HepG2 (cell line): ENCODE results near the gene VARS1. TPM values are rescaled to one million over a fixed set of nuclear protein-coding genes. Genes with fewer than 3 reads are reported as not detected.

Source experiments
- polyA plus RNA-seq, 8 experiments: library from polyadenylated mRNA; depleted of rRNA in 3 of 8; stranded (reverse) in 7 of 8; unstranded in 1 of 8; fragments of >200 nt; fragmentation: Illumina TruSeq in 4 of 8; extraction: Trizol in 4 of 8; gene quantifications; 2 replicates each; pipeline versions ENCODE4 v1.2.1 to v1.2.3, GENCODE V29; 2011 to 2016; ENCODE audit warnings: low read depth in 4 of 8, missing spikeins in 1 of 8, mixed read lengths in 1 of 8; ENCODE audit not compliant: insufficient read depth in 1 of 8
- small RNA-seq, 3 experiments: library from RNA; depleted of rRNA; stranded (forward); fragments of <200 nt; gene quantifications; one replicate each; pipeline ENCODE3, GENCODE V24; 2012; ENCODE audit warnings: low read depth in 2 of 3, low replicate concordance in 1 of 3; ENCODE audit not compliant: insufficient read length in 3 of 3, insufficient read depth in 2 of 3
- total RNA-seq, 5 experiments: library from RNA; depleted of rRNA; stranded (reverse); fragments of >200 nt; fragmentation: Illumina TruSeq; extraction: Trizol; gene quantifications; 2 replicates each; pipeline ENCODE4 v1.2.3, GENCODE V29; 2016; ENCODE audit warnings: low read depth in 1 of 5

VARS1 gene
- total and polyA plus RNA-seq, 2 of the 13 experiments (the other 11 are each of a cell fraction or from before 2014, with no cell fraction given), result 14.7 to 56.1 TPM

Small RNA genes lying within 50 kb of the gene (small RNA-seq; reads per million reads assigned to genes)
- gene MSH5-SAPCD1 (0 reads per million in 3 experiments), gene RF00019 (0 reads per million in 3 experiments), gene RNU6-850P (0 to 0.33 (median 0) reads per million in 3 experiments), gene SAPCD1 (0 to 0.10 (median 0) reads per million in 3 experiments), gene SNORD48 (93.8 to 3,236 (median 122) reads per million in 3 experiments), gene SNORD52 (0 reads per million in 3 experiments)

Other genes with a start within 250 kb of the VARS1 start
Only the 30 nearest of the 42 such genes appear.
- 37.2 and 38.9 TPM in 2 replicates for gene PRRC2A, start 175.0 kb downstream of the VARS1 start, total RNA-seq (2016; rRNA removed; fragmentation: Illumina TruSeq; extraction: Trizol)
- 47.4 and 60.5 TPM in 2 replicates for gene PRRC2A, start 175.0 kb downstream of the VARS1 start, polyA plus RNA-seq (2011; rRNA removed)
- 169 and 190 TPM in 2 replicates for gene BAG6, start 143.1 kb downstream of the VARS1 start, total RNA-seq (2016; rRNA removed; fragmentation: Illumina TruSeq; extraction: Trizol)
- gene BAG6, start 143.1 kb downstream of the VARS1 start, polyA plus RNA-seq (2011; rRNA removed), result 157 and 184 TPM in 2 replicates
- 52.9 and 98.2 TPM in 2 replicates for gene APOM, start 139.9 kb downstream of the VARS1 start, total RNA-seq (2016; rRNA removed; fragmentation: Illumina TruSeq; extraction: Trizol)
- 1,140 and 1,216 TPM in 2 replicates for gene APOM, start 139.9 kb downstream of the VARS1 start, polyA plus RNA-seq (2011; rRNA removed)
- gene C6orf47, start 135.0 kb downstream of the VARS1 start, total RNA-seq (2016; rRNA removed; fragmentation: Illumina TruSeq; extraction: Trizol), result 15.5 and 18.1 TPM in 2 replicates
- gene C6orf47, start 135.0 kb downstream of the VARS1 start, polyA plus RNA-seq (2011; rRNA removed), result 1.7 and 2.1 TPM in 2 replicates
- 22.8 and 25.3 TPM in 2 replicates for gene GPANK1, start 130.8 kb downstream of the VARS1 start, total RNA-seq (2016; rRNA removed; fragmentation: Illumina TruSeq; extraction: Trizol)
- 14.8 and 15.4 TPM in 2 replicates for gene GPANK1, start 130.8 kb downstream of the VARS1 start, polyA plus RNA-seq (2011; rRNA removed)
- 296 and 316 TPM in 2 replicates for gene CSNK2B, start 129.7 kb downstream of the VARS1 start, total RNA-seq (2016; rRNA removed; fragmentation: Illumina TruSeq; extraction: Trizol)
- 111 and 116 TPM in 2 replicates for gene CSNK2B, start 129.7 kb downstream of the VARS1 start, polyA plus RNA-seq (2011; rRNA removed)
- 0.73 and 7.8 TPM in 2 replicates for gene LY6G5B, start 125.8 kb downstream of the VARS1 start, total RNA-seq (2016; rRNA removed; fragmentation: Illumina TruSeq; extraction: Trizol)
- gene LY6G5B, start 125.8 kb downstream of the VARS1 start, polyA plus RNA-seq (2011; rRNA removed), result 14.7 and 15.7 TPM in 2 replicates
- 0.33 TPM in 1 of 2 replicates, not detected in the other for gene LY6G5C, start 114.7 kb downstream of the VARS1 start, total RNA-seq (2016; rRNA removed; fragmentation: Illumina TruSeq; extraction: Trizol)
- 0.50 and 0.55 TPM in 2 replicates for gene LY6G5C, start 114.7 kb downstream of the VARS1 start, polyA plus RNA-seq (2011; rRNA removed)
- 16.2 and 43.5 TPM in 2 replicates for gene ABHD16A, start 92.4 kb downstream of the VARS1 start, total RNA-seq (2016; rRNA removed; fragmentation: Illumina TruSeq; extraction: Trizol)
- gene ABHD16A, start 92.4 kb downstream of the VARS1 start, polyA plus RNA-seq (2011; rRNA removed), result 45.4 and 49.0 TPM in 2 replicates
- not detected in 2 replicates for gene LY6G6F, start 88.9 kb downstream of the VARS1 start, total RNA-seq (2016; rRNA removed; fragmentation: Illumina TruSeq; extraction: Trizol)
- gene LY6G6F, start 88.9 kb downstream of the VARS1 start, polyA plus RNA-seq (2011; rRNA removed), result not detected in 2 replicates
- gene LY6G6D, start 80.4 kb downstream of the VARS1 start, total RNA-seq (2016; rRNA removed; fragmentation: Illumina TruSeq; extraction: Trizol), result not detected in 2 replicates
- not detected in 2 replicates for gene LY6G6D, start 80.4 kb downstream of the VARS1 start, polyA plus RNA-seq (2011; rRNA removed)
- gene LY6G6C, start 74.0 kb downstream of the VARS1 start, total RNA-seq (2016; rRNA removed; fragmentation: Illumina TruSeq; extraction: Trizol), result not detected in 2 replicates
- 0.15 and 0.21 TPM in 2 replicates for gene LY6G6C, start 74.0 kb downstream of the VARS1 start, polyA plus RNA-seq (2011; rRNA removed)
- not detected in 2 replicates for gene MPIG6B, start 72.4 kb downstream of the VARS1 start, total RNA-seq (2016; rRNA removed; fragmentation: Illumina TruSeq; extraction: Trizol)
- not detected in 2 replicates for gene MPIG6B, start 72.4 kb downstream of the VARS1 start, polyA plus RNA-seq (2011; rRNA removed)
- gene DDAH2, start 66.5 kb downstream of the VARS1 start, total RNA-seq (2016; rRNA removed; fragmentation: Illumina TruSeq; extraction: Trizol), result 14.4 and 16.4 TPM in 2 replicates
- gene DDAH2, start 66.5 kb downstream of the VARS1 start, polyA plus RNA-seq (2011; rRNA removed), result 21.1 and 21.9 TPM in 2 replicates
- gene CLIC1, start 59.2 kb downstream of the VARS1 start, total RNA-seq (2016; rRNA removed; fragmentation: Illumina TruSeq; extraction: Trizol), result 445 and 602 TPM in 2 replicates
- gene CLIC1, start 59.2 kb downstream of the VARS1 start, polyA plus RNA-seq (2011; rRNA removed), result 891 and 997 TPM in 2 replicates
- 2.5 and 10.2 TPM in 2 replicates for gene MSH5, start 55.7 kb downstream of the VARS1 start, total RNA-seq (2016; rRNA removed; fragmentation: Illumina TruSeq; extraction: Trizol)
- gene MSH5, start 55.7 kb downstream of the VARS1 start, polyA plus RNA-seq (2011; rRNA removed), result 28.3 and 38.7 TPM in 2 replicates
- 0.56 and 2.5 TPM in 2 replicates for gene SAPCD1, start 33.1 kb downstream of the VARS1 start, total RNA-seq (2016; rRNA removed; fragmentation: Illumina TruSeq; extraction: Trizol)
- 3.9 and 5.3 TPM in 2 replicates for gene SAPCD1, start 33.1 kb downstream of the VARS1 start, polyA plus RNA-seq (2011; rRNA removed)
- gene VWA7, start 18.4 kb downstream of the VARS1 start, total RNA-seq (2016; rRNA removed; fragmentation: Illumina TruSeq; extraction: Trizol), result 0.79 and 0.86 TPM in 2 replicates
- gene VWA7, start 18.4 kb downstream of the VARS1 start, polyA plus RNA-seq (2011; rRNA removed), result 3.3 and 4.4 TPM in 2 replicates
- gene LSM2, start 11.2 kb upstream of the VARS1 start, total RNA-seq (2016; rRNA removed; fragmentation: Illumina TruSeq; extraction: Trizol), result 90.5 and 93.7 TPM in 2 replicates
- gene LSM2, start 11.2 kb upstream of the VARS1 start, polyA plus RNA-seq (2011; rRNA removed), result 64.7 and 69.4 TPM in 2 replicates
- 0.55 and 0.94 TPM in 2 replicates for gene HSPA1L, start 19.5 kb upstream of the VARS1 start, total RNA-seq (2016; rRNA removed; fragmentation: Illumina TruSeq; extraction: Trizol)
- gene HSPA1L, start 19.5 kb upstream of the VARS1 start, polyA plus RNA-seq (2011; rRNA removed), result 0.78 and 1.0 TPM in 2 replicates
- gene HSPA1A, start 19.8 kb upstream of the VARS1 start, total RNA-seq (2016; rRNA removed; fragmentation: Illumina TruSeq; extraction: Trizol), result 83.5 and 85.0 TPM in 2 replicates
- 44.5 and 80.9 TPM in 2 replicates for gene HSPA1A, start 19.8 kb upstream of the VARS1 start, polyA plus RNA-seq (2011; rRNA removed)
- 186 and 189 TPM in 2 replicates for gene HSPA1B, start 32.0 kb upstream of the VARS1 start, total RNA-seq (2016; rRNA removed; fragmentation: Illumina TruSeq; extraction: Trizol)
- 26.0 and 57.2 TPM in 2 replicates for gene HSPA1B, start 32.0 kb upstream of the VARS1 start, polyA plus RNA-seq (2011; rRNA removed)
- 139 and 297 TPM in 2 replicates for gene NEU1, start 67.1 kb upstream of the VARS1 start, total RNA-seq (2016; rRNA removed; fragmentation: Illumina TruSeq; extraction: Trizol)
- 202 and 215 TPM in 2 replicates for gene NEU1, start 67.1 kb upstream of the VARS1 start, polyA plus RNA-seq (2011; rRNA removed)
- 5.6 and 5.9 TPM in 2 replicates for gene SLC44A4, start 83.2 kb upstream of the VARS1 start, total RNA-seq (2016; rRNA removed; fragmentation: Illumina TruSeq; extraction: Trizol)
- 3.5 and 3.6 TPM in 2 replicates for gene SLC44A4, start 83.2 kb upstream of the VARS1 start, polyA plus RNA-seq (2011; rRNA removed)
- gene EHMT2, start 101.9 kb upstream of the VARS1 start, total RNA-seq (2016; rRNA removed; fragmentation: Illumina TruSeq; extraction: Trizol), result 43.5 and 69.2 TPM in 2 replicates
- 51.2 and 55.2 TPM in 2 replicates for gene EHMT2, start 101.9 kb upstream of the VARS1 start, polyA plus RNA-seq (2011; rRNA removed)
- 6.0 and 6.8 TPM in 2 replicates for gene ZBTB12, start 106.3 kb upstream of the VARS1 start, total RNA-seq (2016; rRNA removed; fragmentation: Illumina TruSeq; extraction: Trizol)
- 4.8 and 7.3 TPM in 2 replicates for gene ZBTB12, start 106.3 kb upstream of the VARS1 start, polyA plus RNA-seq (2011; rRNA removed)
- gene C2, start 132.0 kb upstream of the VARS1 start, total RNA-seq (2016; rRNA removed; fragmentation: Illumina TruSeq; extraction: Trizol), result 70.9 and 165 TPM in 2 replicates
- 307 and 450 TPM in 2 replicates for gene C2, start 132.0 kb upstream of the VARS1 start, polyA plus RNA-seq (2011; rRNA removed)
- gene CFB, start 150.3 kb upstream of the VARS1 start, total RNA-seq (2016; rRNA removed; fragmentation: Illumina TruSeq; extraction: Trizol), result 71.1 and 171 TPM in 2 replicates
- gene CFB, start 150.3 kb upstream of the VARS1 start, polyA plus RNA-seq (2011; rRNA removed), result 513 and 772 TPM in 2 replicates
- gene NELFE, start 163.2 kb upstream of the VARS1 start, total RNA-seq (2016; rRNA removed; fragmentation: Illumina TruSeq; extraction: Trizol), result 69.8 and 80.4 TPM in 2 replicates
- gene NELFE, start 163.2 kb upstream of the VARS1 start, polyA plus RNA-seq (2011; rRNA removed), result 51.3 and 57.3 TPM in 2 replicates
- gene SKIC2, start 163.4 kb upstream of the VARS1 start, total RNA-seq (2016; rRNA removed; fragmentation: Illumina TruSeq; extraction: Trizol), result 59.7 and 67.1 TPM in 2 replicates
- 68.4 and 76.1 TPM in 2 replicates for gene SKIC2, start 163.4 kb upstream of the VARS1 start, polyA plus RNA-seq (2011; rRNA removed)